ENCODE results near the gene FCRL5.

FCRL5 gene

GRCh38 chr1:157551694-157552693 lies at the start of gene FCRL5:
TSS of gene FCRL5 (minus strand) at chr1:157552515. CDS start at chr1:157552362, 153 bp downstream.
- no peak within 1 kb of the TSS for H3K4me3 ChIP-seq (ENCODE audit: low read length)
- no peak for DNase-seq (ENCODE audit: low read depth)
- TF ChIP-seq CTCF (conservative IDR thresholded peaks at IDR 0.05; ENCODE audit: low read length): no peak

- no peak overlapping the region for H3K4me3 ChIP-seq (ENCODE audit: low read length)
- DNase-seq (ENCODE audit: low read depth): no peak
- no peak for TF ChIP-seq CTCF (conservative IDR thresholded peaks at IDR 0.05; ENCODE audit: low read length)
These were observed 47.9 kb upstream of the FCRL5 start for GRCh38 chr1:157600236-157600635.

GRCh38 chr1:157597959-157598667 lies 45.8 kb upstream of the FCRL5 start, which contains the start of gene FCRL4:
TSS of gene FCRL4 (minus strand) at chr1:157598085. CDS start at chr1:157597944, 141 bp downstream.
- no peak for DNase-seq (ENCODE audit: low read depth)
- H3K4me3 ChIP-seq (ENCODE audit: low read length): no peak within 1 kb of the TSS
- no peak for TF ChIP-seq CTCF (conservative IDR thresholded peaks at IDR 0.05; ENCODE audit: low read length)

GRCh38 chr1:157596384-157596783 lies 44.1 kb upstream of the FCRL5 start:
- TF ChIP-seq CTCF (conservative IDR thresholded peaks at IDR 0.05; ENCODE audit: low read length): no peak
- no peak for DNase-seq (ENCODE audit: low read depth)
- no peak overlapping the region for H3K4me3 ChIP-seq (ENCODE audit: low read length)

GRCh38 chr1:157595356-157595755 lies 43.0 kb upstream of the FCRL5 start:
- H3K4me3 ChIP-seq (ENCODE audit: low read length): no peak overlapping the region
- TF ChIP-seq CTCF (conservative IDR thresholded peaks at IDR 0.05; ENCODE audit: low read length): no peak
- DNase-seq (ENCODE audit: low read depth): no peak

GRCh38 chr1:157585984-157586383 lies 33.7 kb upstream of the FCRL5 start:
- H3K4me3 ChIP-seq (ENCODE audit: low read length): no peak overlapping the region
- no peak for DNase-seq (ENCODE audit: low read depth)
- no peak for TF ChIP-seq CTCF (conservative IDR thresholded peaks at IDR 0.05; ENCODE audit: low read length)
